IgD-negative memory B cell (primary cell): Measurements from ENCODE around the gene CBLN3. TPM values are rescaled to one million over a fixed set of nuclear protein-coding genes. Genes with fewer than 3 reads are reported as not detected.

Experiments
- H3K27ac Mint-ChIP-seq, 3 donors: one replicate each; pipeline ENCODE4 v1.8.0; 2020 to 2022; ENCODE audit warnings: mild to moderate bottlenecking in 3 of 3, mixed read lengths in 3 of 3, moderate library complexity in 1 of 3
- H3K27me3 Mint-ChIP-seq: one replicate; pipeline ENCODE4 v1.8.0; 2021; ENCODE audit warnings: mixed read lengths
- H3K36me3 Mint-ChIP-seq: one replicate; pipeline ENCODE4 v1.8.0; 2020; ENCODE audit warnings: mild to moderate bottlenecking, mixed read lengths
- H3K4me1 Mint-ChIP-seq, 3 donors: one replicate each; pipeline ENCODE4 v1.8.0; 2020 to 2022; ENCODE audit warnings: mixed read lengths in 3 of 3, mild to moderate bottlenecking in 1 of 3
- H3K4me3 Mint-ChIP-seq, 4 donors: one replicate each; pipeline ENCODE4 v1.8.0; 2020 to 2022; ENCODE audit warnings: mild to moderate bottlenecking in 4 of 4, mixed read lengths in 4 of 4, moderate library complexity in 3 of 4
- H3K9me3 Mint-ChIP-seq, 3 donors: one replicate each; pipeline ENCODE4 v1.8.0; 2020 to 2021; ENCODE audit warnings: mixed read lengths in 3 of 3, mild to moderate bottlenecking in 1 of 3
- polyA plus RNA-seq: library from polyadenylated mRNA; unstranded; fragments of 300-500 nt; fragmentation: Illumina TruSeq; gene quantifications from one replicate; pipeline ENCODE4 v1.2.3, GENCODE V29; 2021

Gene CBLN3
- polyA plus RNA-seq, 1 donor from 2014 or later: 2.9 TPM

- Mint-ChIP-seq H3K4me3 (peak within 1 kb of the TSS; percentile 95 to 98 (median 98)), H3K4me1 (peaks cover 10 to 28% (median 28%) of the 10 kb centered on the region in 3 donors), H3K9me3 (peaks cover 0 to 1% (median 0%) of the 10 kb centered on the region in 3 donors), H3K27ac (peak within 1 kb of the TSS; percentile 93 to 99 (median 95)), H3K27me3 (no peaks in the 10 kb centered on the region), H3K36me3 (peaks cover 5% of the 10 kb centered on the region)
These were observed 13.0 kb upstream of the CBLN3 start, which contains the start of gene SDR39U1 for GRCh38 chr14:24442240-24443052. TSS of gene SDR39U1 (minus strand) at chr14:24442776. CDS start at chr14:24442769, 7 bp downstream.

DNA sequence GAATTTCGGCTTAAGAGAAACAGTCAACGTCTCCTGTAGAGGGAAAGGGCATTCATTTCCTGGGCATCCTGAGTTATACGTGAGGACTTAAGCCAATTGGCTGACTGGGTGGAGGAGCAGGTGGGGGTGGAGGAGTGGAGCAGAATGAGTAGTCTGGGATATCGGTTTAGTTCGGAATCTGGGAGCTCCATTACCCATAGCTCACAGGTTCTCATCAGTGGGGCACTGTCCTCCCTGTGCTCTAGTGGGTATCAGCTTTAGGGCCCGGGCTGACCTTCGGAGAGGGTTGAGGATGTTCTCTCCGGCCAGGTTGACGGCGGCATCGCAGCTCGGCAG, 12.4 kb upstream of the CBLN3 start:
- Mint-ChIP-seq H3K27me3 (no peaks in the 10 kb centered on the region), H3K9me3 (peaks cover 0 to 1% (median 0%) of the 10 kb centered on the region in 3 donors), H3K27ac (peak overlapping the region; percentile 93 to 99 (median 95)), H3K36me3 (peaks cover 5% of the 10 kb centered on the region), H3K4me1 (peaks cover 12 to 33% (median 29%) of the 10 kb centered on the region in 3 donors), H3K4me3 (peak overlapping the region; percentile 95 to 98 (median 98))

- Mint-ChIP-seq H3K4me3 (peak overlapping the region; percentile 95 to 98 (median 98)), H3K27me3 (no peaks in the 10 kb centered on the region), H3K36me3 (peaks cover 5% of the 10 kb centered on the region), H3K9me3 (peaks cover 0 to 1% (median 0%) of the 10 kb centered on the region in 3 donors), H3K4me1 (peaks cover 15 to 36% (median 32%) of the 10 kb centered on the region in 3 donors), H3K27ac (peak overlapping the region; percentile 23 to 99 (median 93))
These were observed 12.0 kb upstream of the CBLN3 start for GRCh38 chr14:24441485-24441884.

GRCh38 chr14:24440606-24441399, 11.3 kb upstream of the CBLN3 start:
- Mint-ChIP-seq H3K9me3 (peaks cover 0 to 1% (median 0%) of the 10 kb centered on the region in 3 donors), H3K27me3 (no peaks in the 10 kb centered on the region), H3K36me3 (peaks cover 5% of the 10 kb centered on the region), H3K4me3 (peak overlapping the region; percentile 28 to 98 (median 70)), H3K27ac (peak overlapping the region; percentile 23 to 93 (median 71)), H3K4me1 (peaks cover 17 to 42% (median 34%) of the 10 kb centered on the region in 3 donors)

- peaks cover 5% of the 10 kb centered on the region for H3K36me3 Mint-ChIP-seq
- peak overlapping the region; percentile 31 to 71 (median 33) for H3K27ac Mint-ChIP-seq
- H3K4me3 Mint-ChIP-seq: peak overlapping the region in 3 of 4 donors; percentile 32 to 76 (median 60)
- H3K4me1 Mint-ChIP-seq: peaks cover 19 to 48% (median 34%) of the 10 kb centered on the region in 3 donors
- H3K9me3 Mint-ChIP-seq: no peaks in the 10 kb centered on the region
- no peaks in the 10 kb centered on the region for H3K27me3 Mint-ChIP-seq
These were observed 10.6 kb upstream of the CBLN3 start for GRCh38 chr14:24439830-24440605.

DNA sequence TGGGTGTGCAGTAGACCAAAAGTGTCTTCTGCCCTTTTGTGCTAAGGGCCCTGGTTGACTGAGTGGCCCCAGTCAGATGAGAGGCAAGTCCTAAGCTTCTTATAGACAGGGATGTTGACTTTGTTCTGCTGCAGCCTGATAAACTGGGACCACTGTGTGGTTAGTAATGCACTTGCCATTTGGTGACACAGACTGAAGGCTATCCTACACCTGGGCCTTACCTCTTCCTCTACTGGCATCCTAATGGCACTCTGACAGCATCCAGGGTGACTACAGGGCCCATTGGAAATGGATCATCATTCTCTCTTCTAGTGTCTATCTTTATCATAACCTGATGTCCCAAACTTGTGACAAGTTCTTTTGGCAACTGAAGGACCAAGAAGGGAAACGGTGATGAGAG, 9.8 kb upstream of the CBLN3 start:
- Mint-ChIP-seq H3K4me3 (peak overlapping the region in 2 of 4 donors; percentile 32 to 76), H3K36me3 (peaks cover 5% of the 10 kb centered on the region), H3K9me3 (no peaks in the 10 kb centered on the region), H3K4me1 (peaks cover 23 to 48% (median 36%) of the 10 kb centered on the region in 3 donors), H3K27ac (peak overlapping the region in 2 of 3 donors; percentile 31 to 33), H3K27me3 (no peaks in the 10 kb centered on the region)

GRCh38 chr14:24438223-24439097, 9.0 kb upstream of the CBLN3 start:
- peak overlapping the region in 1 of 4 donors; percentile 76 for H3K4me3 Mint-ChIP-seq
- H3K27ac Mint-ChIP-seq: peak overlapping the region in 2 of 3 donors; percentile 29 to 89
- peaks cover 21 to 46% (median 34%) of the 10 kb centered on the region in 3 donors for H3K4me1 Mint-ChIP-seq
- H3K9me3 Mint-ChIP-seq: no peaks in the 10 kb centered on the region
- H3K36me3 Mint-ChIP-seq: peaks cover 5% of the 10 kb centered on the region
- no peaks in the 10 kb centered on the region for H3K27me3 Mint-ChIP-seq

DNA sequence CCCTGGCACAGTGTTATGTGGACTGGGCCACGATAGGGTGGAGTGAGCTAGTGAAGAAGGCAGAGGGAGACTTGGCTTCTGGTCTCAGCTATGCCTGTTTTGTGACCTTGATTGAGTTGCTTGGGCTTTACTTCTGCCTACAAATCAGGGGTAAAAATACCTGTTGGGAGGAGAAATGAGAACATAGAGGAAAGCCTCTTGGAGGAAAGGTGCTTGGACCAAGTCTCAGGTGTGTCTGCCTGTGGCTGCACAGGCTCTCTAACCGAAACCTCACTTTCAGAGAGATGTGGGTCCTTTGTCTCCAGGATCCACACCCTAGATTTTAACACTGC, 8.2 kb upstream of the CBLN3 start:
- no peaks in the 10 kb centered on the region for H3K9me3 Mint-ChIP-seq

DNA sequence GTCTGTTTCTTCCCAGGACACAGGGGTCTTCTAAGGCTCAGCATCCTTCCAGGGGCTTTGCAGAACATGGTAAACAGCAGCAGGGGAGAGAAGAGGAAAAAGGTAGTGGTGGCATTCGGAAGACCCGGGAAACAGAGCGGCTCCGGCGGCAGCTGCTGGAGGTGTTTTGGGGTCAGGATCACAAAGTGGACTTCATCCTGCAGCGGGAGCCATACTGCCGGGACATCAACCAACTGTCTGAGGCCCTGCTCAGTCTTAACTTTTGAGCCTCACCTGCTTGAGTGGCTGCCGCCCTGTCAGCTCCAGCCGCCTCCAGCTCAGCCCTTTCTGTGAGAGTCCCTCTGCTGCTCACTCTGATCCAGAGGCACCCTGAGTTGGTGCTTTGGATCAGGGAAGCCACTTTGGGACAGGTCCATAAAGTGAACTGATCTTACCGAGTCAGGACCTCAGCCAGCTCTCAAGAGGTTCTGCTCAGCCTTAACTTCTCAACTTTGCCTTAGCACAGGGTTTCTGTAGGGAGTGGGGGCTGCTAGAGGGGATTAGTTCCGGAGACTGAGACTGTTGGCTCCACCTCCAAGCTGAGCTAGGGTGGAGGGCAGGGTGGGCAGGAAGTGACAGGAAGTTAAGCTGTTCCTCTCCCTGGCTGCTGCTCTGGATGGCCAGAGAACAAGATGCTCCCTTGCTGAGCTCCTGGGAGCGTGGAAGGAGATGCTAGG, 7.7 kb upstream of the CBLN3 start:
- no peaks in the 10 kb centered on the region for H3K27me3 Mint-ChIP-seq
- H3K36me3 Mint-ChIP-seq: peaks cover 3% of the 10 kb centered on the region
- H3K4me1 Mint-ChIP-seq: peaks cover 13 to 35% (median 22%) of the 10 kb centered on the region in 3 donors
- peak overlapping the region in 3 of 4 donors; percentile 73 to 80 (median 78) for H3K4me3 Mint-ChIP-seq
- H3K27ac Mint-ChIP-seq: peak overlapping the region; percentile 8 to 74 (median 45)
- H3K9me3 Mint-ChIP-seq: no peaks in the 10 kb centered on the region

More for the DNA sequence above, 8.2 kb upstream of the CBLN3 start:
- H3K4me1 Mint-ChIP-seq: peaks cover 16 to 39% (median 28%) of the 10 kb centered on the region in 3 donors
- H3K27me3 Mint-ChIP-seq: no peaks in the 10 kb centered on the region
- H3K4me3 Mint-ChIP-seq: peak overlapping the region in 1 of 4 donors; percentile 11
- H3K36me3 Mint-ChIP-seq: peaks cover 5% of the 10 kb centered on the region
- peak overlapping the region in 1 of 3 donors; percentile 29 for H3K27ac Mint-ChIP-seq

- H3K27me3 Mint-ChIP-seq: no peaks in the 10 kb centered on the region
- H3K4me3 Mint-ChIP-seq: peak overlapping the region in 3 of 4 donors; percentile 73 to 80 (median 78)
- peak overlapping the region; percentile 45 to 74 (median 73) for H3K27ac Mint-ChIP-seq
- peaks cover 3% of the 10 kb centered on the region for H3K36me3 Mint-ChIP-seq
- H3K4me1 Mint-ChIP-seq: peaks cover 13 to 36% (median 22%) of the 10 kb centered on the region in 3 donors
- H3K9me3 Mint-ChIP-seq: no peaks in the 10 kb centered on the region
These were observed 7.0 kb upstream of the CBLN3 start for GRCh38 chr14:24436355-24437019.

DNA sequence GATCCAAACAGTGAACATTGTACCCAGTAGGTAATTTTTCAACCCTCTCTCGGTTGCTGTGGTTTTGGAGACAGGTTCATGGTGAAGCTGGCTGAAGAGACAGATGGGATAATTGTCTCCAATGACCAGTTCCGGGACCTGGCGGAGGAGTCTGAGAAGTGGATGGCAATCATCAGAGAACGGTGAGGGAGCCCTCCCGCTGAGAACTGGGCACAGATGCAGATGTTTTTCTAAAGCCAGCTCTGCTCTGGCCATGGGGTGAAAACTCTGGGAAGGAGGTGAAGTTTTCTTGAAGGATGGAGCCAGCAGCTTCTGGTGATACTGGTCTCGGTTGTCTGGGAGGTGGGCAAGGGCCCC, 6.5 kb upstream of the CBLN3 start:
- H3K27ac Mint-ChIP-seq: peak overlapping the region in 2 of 3 donors; percentile 63 to 74
- peaks cover 15 to 35% (median 22%) of the 10 kb centered on the region in 3 donors for H3K4me1 Mint-ChIP-seq

DNA sequence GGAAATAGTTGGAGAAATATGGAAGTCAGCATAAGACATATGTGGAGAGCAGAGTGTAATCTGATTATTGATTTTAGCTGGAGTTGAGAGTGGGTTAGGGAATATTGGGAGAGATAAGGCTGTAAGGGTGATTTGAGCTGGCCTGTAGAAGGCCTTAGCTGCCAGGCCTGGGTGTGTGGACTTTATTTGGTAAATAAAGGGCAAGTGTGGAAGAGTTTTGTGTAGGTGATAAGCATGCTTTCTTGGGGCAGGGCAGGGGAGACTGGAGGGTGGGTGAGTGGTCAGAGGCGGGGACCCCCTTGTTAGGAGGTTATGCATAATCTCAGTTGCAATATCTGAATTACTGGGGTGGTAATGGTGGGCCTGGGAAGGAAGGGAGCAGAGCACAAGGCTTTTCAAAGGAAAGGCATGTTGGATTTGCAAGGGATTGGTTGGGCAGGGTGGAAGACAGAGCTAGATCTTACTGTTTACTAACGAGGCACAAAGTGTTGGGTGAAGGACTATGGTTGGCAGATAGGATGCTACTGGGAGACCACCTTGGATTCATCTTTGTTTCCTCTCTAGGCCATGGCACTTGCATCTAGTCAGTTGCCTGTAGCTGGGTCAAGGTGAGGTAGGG, 5.8 kb upstream of the CBLN3 start:
- Mint-ChIP-seq H3K9me3 (no peaks in the 10 kb centered on the region), H3K4me3 (peak overlapping the region in 3 of 4 donors; percentile 6 to 81 (median 19)), H3K27me3 (no peaks in the 10 kb centered on the region), H3K36me3 (peaks cover 3% of the 10 kb centered on the region), H3K4me1 (peaks cover 17 to 35% (median 22%) of the 10 kb centered on the region in 3 donors), H3K27ac (peak overlapping the region in 2 of 3 donors; percentile 11 to 82)

More for the DNA sequence above, 6.5 kb upstream of the CBLN3 start:
- peak overlapping the region in 1 of 4 donors; percentile 19 for H3K4me3 Mint-ChIP-seq
- no peaks in the 10 kb centered on the region for H3K27me3 Mint-ChIP-seq
- peaks cover 3% of the 10 kb centered on the region for H3K36me3 Mint-ChIP-seq
- H3K9me3 Mint-ChIP-seq: no peaks in the 10 kb centered on the region
